Smooth muscle cell (in vitro differentiated cells): ENCODE data around the gene CDKL2. TPM values are rescaled to one million over a fixed set of nuclear protein-coding genes. Genes with fewer than 3 reads are reported as not detected.
"Not testable (repeated sequence)": the region's sequence is repeated elsewhere in the genome, so short reads cannot be mapped to it uniquely, and the experiment has no call there.

Experiments used
- DNase-seq: peaks from one replicate; lab custom pipeline; 2025; ENCODE audit not compliant: unreplicated experiment; lab: John Stamatoyannopoulos, UW
- H2AFZ ChIP-seq: fragments of 200-600 bp; sonication (generic); 2 replicates; pipeline ENCODE4 v1.6.0; 2016; ENCODE audit warnings: antibody characterized with exemption, low read depth, mild to moderate bottlenecking
- H3F3A ChIP-seq: fragments of 200-600 bp; sonication (generic); 2 replicates; pipeline ENCODE4 v1.6.0; 2017; ENCODE audit warnings: antibody characterized with exemption, low read depth
- H3K27ac ChIP-seq: fragments of 200-600 bp; sonication (generic); 2 replicates; pipeline ENCODE4 v1.5.1; 2016; ENCODE audit warnings: low read depth, mild to moderate bottlenecking
- H3K27me3 ChIP-seq: fragments of 200-600 bp; sonication (generic); 2 replicates; pipeline ENCODE4 v1.6.1; 2016; ENCODE audit warnings: low read depth, mild to moderate bottlenecking
- H3K36me3 ChIP-seq: fragments of 200-600 bp; sonication (generic); 2 replicates; pipeline ENCODE4 v1.5.1; 2016; ENCODE audit warnings: low read depth
- H3K4me1 ChIP-seq: fragments of 200-600 bp; sonication (generic); 2 replicates; pipeline ENCODE4 v1.5.1; 2016; ENCODE audit warnings: low read depth
- H3K4me2 ChIP-seq: fragments of 200-600 bp; sonication (generic); 2 replicates; pipeline ENCODE4 v1.6.0; 2016; ENCODE audit warnings: mild to moderate bottlenecking
- H3K4me3 ChIP-seq: fragments of 200-600 bp; sonication (generic); 2 replicates; pipeline ENCODE4 v1.5.1; 2016; ENCODE audit warnings: mild to moderate bottlenecking
- H3K79me2 ChIP-seq: fragments of 200-600 bp; sonication (generic); 2 replicates; pipeline ENCODE4 v1.6.0; 2016; ENCODE audit warnings: low read depth, mild to moderate bottlenecking
- H3K9ac ChIP-seq: fragments of 200-600 bp; sonication (generic); 2 replicates; pipeline ENCODE4 v1.6.0; 2016; ENCODE audit warnings: low read depth
- H3K9me3 ChIP-seq: fragments of 200-600 bp; sonication (generic); replicated peaks from 2 replicates; pipeline ENCODE4 v1.5.1; 2016; ENCODE audit warnings: low read depth
- H4K20me1 ChIP-seq: fragments of 200-600 bp; sonication (generic); 2 replicates; pipeline ENCODE4 v1.6.0; 2016; ENCODE audit warnings: low read depth
- CTCF ChIP-seq: fragments of 200-600 bp; sonication (generic); IDR thresholded peaks from 2 replicates; pipeline ENCODE4 v1.5.1; 2017; ENCODE audit warnings: borderline replicate concordance, mild to moderate bottlenecking, antibody characterized with exemption; ENCODE audit not compliant: insufficient read depth, poor library complexity, severe bottlenecking
- WGBS: methylation state at CpG from one replicate; pipeline ENCODE4 v1.1.7; 2016; ENCODE audit warnings: low lambda C conversion rate; 5-methylcytosine and 5-hydroxymethylcytosine counted together
- polyA plus RNA-seq: library from polyadenylated mRNA; unstranded; fragments of >200 nt; fragmentation: Nextera tagmentation; extraction: Ambion mirVana; gene quantifications from 2 replicates; pipeline ENCODE4 v1.2.1, GENCODE V29; 2016
- total RNA-seq: library from RNA; depleted of rRNA; stranded (reverse); fragments of >200 nt; gene quantifications from 2 replicates; pipeline ENCODE4 v1.2.3, GENCODE V29; 2014

CDKL2 gene
- total and polyA plus RNA-seq, 2 experiments from 2014 or later, result 0.58 to 1.4 TPM

GRCh38 chr4:75542824-75543223, 87.5 kb downstream of the CDKL2 start:
- TF ChIP-seq CTCF, result no peak
- no peaks in the 10 kb centered on the region for H3K27me3 ChIP-seq
- no peak overlapping the region for H2AFZ ChIP-seq
- peak overlapping the region; percentile 76 for H3K9ac ChIP-seq
- peaks cover 8% of the 10 kb centered on the region for H3F3A ChIP-seq
- H3K4me3 ChIP-seq, result no peak overlapping the region
- H3K9me3 ChIP-seq, result no peaks in the 10 kb centered on the region
- H3K27ac ChIP-seq, result peak overlapping the region; percentile 97
- no peaks in the 10 kb centered on the region for H3K36me3 ChIP-seq
- peak overlapping the region; percentile 32 for H3K4me2 ChIP-seq
- H4K20me1 ChIP-seq, result no peaks in the 10 kb centered on the region
- peaks cover 6% of the 10 kb centered on the region for H3K4me1 ChIP-seq
- no peak for DNase-seq
- no peaks in the 10 kb centered on the region for H3K79me2 ChIP-seq

GRCh38 chr4:75537308-75537707, 93.0 kb downstream of the CDKL2 start:
- H3K4me1 ChIP-seq, H3K9me3 ChIP-seq, H4K20me1 ChIP-seq, H3K4me2 ChIP-seq, H3K79me2 ChIP-seq, H3K27ac ChIP-seq, H3K36me3 ChIP-seq, H3K4me3 ChIP-seq, H2AFZ ChIP-seq, H3F3A ChIP-seq, H3K9ac ChIP-seq, H3K27me3 ChIP-seq, DNase-seq: not testable (repeated sequence)
- 93% methylated on average over 6 of the region's 6 CpGs for WGBS

- not testable (repeated sequence) for H3K27me3 ChIP-seq, H3K9ac ChIP-seq, H3K9me3 ChIP-seq, H4K20me1 ChIP-seq, H3F3A ChIP-seq, H2AFZ ChIP-seq, DNase-seq, H3K4me2 ChIP-seq, H3K79me2 ChIP-seq, H3K4me3 ChIP-seq, H3K4me1 ChIP-seq, H3K27ac ChIP-seq
- peaks cover 12% of the 10 kb centered on the region for H3K36me3 ChIP-seq
Measured at GRCh38 chr4:75533926-75534325, 96.4 kb downstream of the CDKL2 start.

- not testable (repeated sequence) for H3K27ac ChIP-seq, H3K9me3 ChIP-seq, H4K20me1 ChIP-seq, H3F3A ChIP-seq, H3K9ac ChIP-seq, H3K27me3 ChIP-seq, H3K79me2 ChIP-seq, H3K4me3 ChIP-seq, H2AFZ ChIP-seq, H3K4me2 ChIP-seq, DNase-seq, H3K4me1 ChIP-seq
- WGBS, result 98% methylated on average over 4 of the region's 4 CpGs
- peaks cover 12% of the 10 kb centered on the region for H3K36me3 ChIP-seq
Measured at GRCh38 chr4:75533339-75533887, 96.9 kb downstream of the CDKL2 start.

- H3K36me3 ChIP-seq, result peaks cover 22% of the 10 kb centered on the region
- not testable (repeated sequence) for H4K20me1 ChIP-seq, H3K4me3 ChIP-seq, H3F3A ChIP-seq, H3K9me3 ChIP-seq, H3K9ac ChIP-seq, H3K4me2 ChIP-seq, H3K4me1 ChIP-seq, H3K27me3 ChIP-seq, H2AFZ ChIP-seq, H3K79me2 ChIP-seq, H3K27ac ChIP-seq, DNase-seq
- 100% methylated on average over 7 of the region's 7 CpGs for WGBS
Measured at GRCh38 chr4:75531536-75532143, 98.7 kb downstream of the CDKL2 start.
